Right lobe of liver (tissue), 6 donors: ENCODE measurements around the gene FLRT2. TPM values are rescaled to one million over a fixed set of nuclear protein-coding genes. Genes with fewer than 3 reads are reported as not detected.

Source experiments
- ATAC-seq, 4 donors: fragments of 200-7000 bp; cut with Tn5 transposase; one replicate each; pipeline ENCODE4 v1.9.1; 2020; ENCODE audit warnings: mild to moderate bottlenecking in 4 of 4, moderate library complexity in 4 of 4
- DNase-seq, 3 donors: peaks; one replicate each; pipeline ENCODE4 v3.0.0-alpha.2; 2020
- H3K27ac ChIP-seq, 3 donors: fragments of 200-600 bp; one replicate each; pipeline ENCODE4 v1.8.0; 2022
- H3K27me3 ChIP-seq, 2 donors: fragments of 200-600 bp; one replicate each; pipeline ENCODE4 v1.8.0; 2022
- H3K36me3 ChIP-seq, 4 donors: fragments of 200-600 bp; sonication (generic) in 1 of 4; one replicate each; pipeline versions ENCODE4 v1.5.1 to v1.8.0; 2017 to 2022; ENCODE audit warnings: control low read depth in 1 of 4
- H3K4me1 ChIP-seq, 4 donors: fragments of 200-600 bp; sonication (generic) in 1 of 4; one replicate each; pipeline versions ENCODE4 v1.5.1 to v1.8.0; 2017 to 2022; ENCODE audit warnings: control low read depth in 1 of 4
- H3K4me3 ChIP-seq, 3 donors: fragments of 200-600 bp; one replicate each; pipeline ENCODE4 v1.8.0; 2022
- H3K9me3 ChIP-seq, 4 donors: fragments of 200-600 bp; sonication (generic) in 1 of 4; one replicate each; pipeline versions ENCODE4 v1.5.1 to v1.8.0; 2017 to 2022; ENCODE audit warnings: control low read depth in 1 of 4
- POLR2A ChIP-seq: fragments of 450-650 bp; IDR thresholded peaks from one replicate; pipeline ENCODE4 v1.6.1; 2017; ENCODE audit warnings: antibody characterized with exemption, mild to moderate bottlenecking
- WGBS: methylation state at CpG from one replicate; pipeline ENCODE4 v1.1.6; 2018; ENCODE audit warnings: low coverage, low lambda C conversion rate; ENCODE audit not compliant: insufficient coverage; ENCODE audit errors: missing lambda C conversion rate; 5-methylcytosine and 5-hydroxymethylcytosine counted together
- intact Hi-C, 2 donors: fragments of 100-400 bp; cut with DNase I; formaldehyde crosslinking; loops; one replicate each; pipeline versions ENCODE4 v1.11.2 to v1.14.1; 2022
- total RNA-seq, 6 experiments: library from RNA; depleted of rRNA in 2 of 6; stranded (reverse); fragments of >200 nt in 2 of 6; fragmentation: NEBNext Ultra II Directional in 3 of 6; extraction: Animal tissue kit (Norgen Biotek cat#: 25700) in 3 of 6; gene quantifications; one replicate each; pipeline versions ENCODE4 v1.1.0 to v1.2.4, GENCODE V29; 2016 to 2023
- TF ChIP-seq, protein P1 (sequence below), 4 donors: fragments of 200-600 bp in 3 of 4; fragments of 450-650 bp in 1 of 4; IDR thresholded peaks; one replicate each; pipeline versions ENCODE4 v1.5.1 to v1.8.0; 2016 to 2022; ENCODE audit warnings: antibody characterized with exemption in 4 of 4, mild to moderate bottlenecking in 2 of 4
- donor health status: DM: no; HTN: yes; CAD: no.
- donor health status: DM: no; HTN: no; CAD: no.
- donor health status: DM: no; HTN: no; CAD: no.
- donor health status: DM: no; HTN: yes; CAD: no.
- donor health status: DM: no; HTN: yes; CAD: no.

FLRT2 gene
- total RNA-seq, 6 experiments from 2014 or later, result 0.12 to 4.1 (median 2.0) TPM

DNA sequence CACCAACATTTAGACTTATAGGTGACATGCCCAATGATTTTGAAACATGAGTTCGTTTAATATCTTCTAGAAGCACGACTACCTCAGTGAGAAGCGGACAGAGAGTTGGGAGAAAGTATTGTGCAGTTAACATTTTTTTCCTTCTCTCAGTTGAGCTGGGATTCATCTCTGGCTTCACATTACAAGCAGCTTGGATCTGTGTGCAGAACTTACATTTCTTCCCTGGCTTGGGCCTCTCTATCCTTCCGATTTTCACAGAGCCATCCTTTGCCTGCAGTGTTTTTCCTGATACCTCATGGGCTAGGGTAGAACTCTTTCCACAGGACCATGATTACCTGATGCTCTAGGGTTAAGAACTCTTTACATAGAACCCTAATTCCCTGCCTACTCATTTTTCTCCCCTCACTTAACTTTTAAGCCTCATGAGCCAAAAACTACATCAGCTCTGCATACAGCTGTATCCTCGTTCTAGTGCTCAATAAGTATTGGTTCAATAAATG lies 86.5 kb downstream of the FLRT2 start:
- ATAC-seq, result no peak
- DNase-seq, result no peak
- H3K27ac ChIP-seq, result no peak overlapping the region
- WGBS, result 73% methylated on average over 5 of the region's 5 CpGs
- no peak overlapping the region for H3K4me3 ChIP-seq
- H3K9me3 ChIP-seq, result no peaks in the 10 kb centered on the region
- TF ChIP-seq POLR2A, result no peak
- TF ChIP-seq, protein P1, sequence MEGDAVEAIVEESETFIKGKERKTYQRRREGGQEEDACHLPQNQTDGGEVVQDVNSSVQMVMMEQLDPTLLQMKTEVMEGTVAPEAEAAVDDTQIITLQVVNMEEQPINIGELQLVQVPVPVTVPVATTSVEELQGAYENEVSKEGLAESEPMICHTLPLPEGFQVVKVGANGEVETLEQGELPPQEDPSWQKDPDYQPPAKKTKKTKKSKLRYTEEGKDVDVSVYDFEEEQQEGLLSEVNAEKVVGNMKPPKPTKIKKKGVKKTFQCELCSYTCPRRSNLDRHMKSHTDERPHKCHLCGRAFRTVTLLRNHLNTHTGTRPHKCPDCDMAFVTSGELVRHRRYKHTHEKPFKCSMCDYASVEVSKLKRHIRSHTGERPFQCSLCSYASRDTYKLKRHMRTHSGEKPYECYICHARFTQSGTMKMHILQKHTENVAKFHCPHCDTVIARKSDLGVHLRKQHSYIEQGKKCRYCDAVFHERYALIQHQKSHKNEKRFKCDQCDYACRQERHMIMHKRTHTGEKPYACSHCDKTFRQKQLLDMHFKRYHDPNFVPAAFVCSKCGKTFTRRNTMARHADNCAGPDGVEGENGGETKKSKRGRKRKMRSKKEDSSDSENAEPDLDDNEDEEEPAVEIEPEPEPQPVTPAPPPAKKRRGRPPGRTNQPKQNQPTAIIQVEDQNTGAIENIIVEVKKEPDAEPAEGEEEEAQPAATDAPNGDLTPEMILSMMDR (IDR thresholded peaks at IDR 0.05), result no peak
- no peaks in the 10 kb centered on the region for H3K36me3 ChIP-seq
- H3K27me3 ChIP-seq, result no peaks in the 10 kb centered on the region
- no peaks in the 10 kb centered on the region for H3K4me1 ChIP-seq
- intact Hi-C loops, result no loop called here

DNA sequence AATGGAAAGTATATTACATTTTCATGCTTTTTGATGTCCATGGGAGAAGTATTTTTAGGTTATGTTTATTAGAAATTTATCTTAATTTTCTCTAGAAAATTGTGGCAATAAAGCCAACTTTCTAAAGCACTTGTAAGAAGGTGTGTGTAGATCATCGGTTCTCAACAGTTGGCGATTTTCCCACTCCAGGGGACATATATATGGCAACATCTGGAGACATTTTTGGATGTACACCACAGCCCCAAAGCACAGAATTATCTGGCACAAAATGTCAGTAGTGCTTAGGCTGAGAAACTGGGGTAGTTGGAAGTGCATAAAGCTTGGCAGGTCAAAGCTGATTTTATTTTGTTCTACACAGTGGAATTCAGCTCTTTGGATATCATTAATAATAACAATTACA lies 86.9 kb downstream of the FLRT2 start:
- no peaks in the 10 kb centered on the region for H3K27me3 ChIP-seq
- no peaks in the 10 kb centered on the region for H3K36me3 ChIP-seq
- TF ChIP-seq, protein P1 (IDR thresholded peaks at IDR 0.05), result no peak
- no peak for TF ChIP-seq POLR2A
- ATAC-seq (no peak), DNase-seq (no peak)
- H3K9me3 ChIP-seq, result no peaks in the 10 kb centered on the region
- no peaks in the 10 kb centered on the region for H3K4me1 ChIP-seq
- H3K4me3 ChIP-seq, result no peak overlapping the region
- WGBS, result 79% methylated on average over 2 of the region's 2 CpGs
- intact Hi-C loops, result no loop called here
- no peak overlapping the region for H3K27ac ChIP-seq

DNA sequence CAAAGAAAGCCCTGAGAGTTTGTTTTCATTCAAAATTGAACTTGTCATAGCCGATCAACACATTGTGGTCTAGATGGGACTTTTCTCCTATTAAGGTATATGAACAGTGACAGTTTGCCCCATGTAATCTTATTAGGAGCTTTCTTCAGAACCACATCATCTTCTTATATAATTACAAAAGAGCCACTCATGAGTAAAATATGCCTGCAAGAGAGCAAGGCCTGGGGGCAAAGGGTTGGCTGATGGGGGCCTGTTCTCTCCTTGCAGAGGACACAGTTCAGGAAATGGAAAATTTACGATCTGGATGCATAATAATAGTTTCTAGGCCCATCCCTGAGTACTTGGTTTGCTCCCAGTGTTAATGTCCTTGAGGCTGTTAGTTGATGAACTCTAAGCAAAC lies 87.8 kb downstream of the FLRT2 start:
- Histone ChIP-seq H3K27me3 (no peaks in the 10 kb centered on the region), H3K4me1 (no peaks in the 10 kb centered on the region), H3K36me3 (no peaks in the 10 kb centered on the region), H3K4me3 (no peak overlapping the region), H3K9me3 (no peaks in the 10 kb centered on the region), H3K27ac (no peak overlapping the region)
- TF ChIP-seq, protein P1 (IDR thresholded peaks at IDR 0.05), result no peak
- TF ChIP-seq POLR2A, result no peak
- intact Hi-C loops, result no loop called here
- ATAC-seq (no peak), DNase-seq (no peak)
- 66% methylated on average over 2 of the region's 2 CpGs for WGBS

DNA sequence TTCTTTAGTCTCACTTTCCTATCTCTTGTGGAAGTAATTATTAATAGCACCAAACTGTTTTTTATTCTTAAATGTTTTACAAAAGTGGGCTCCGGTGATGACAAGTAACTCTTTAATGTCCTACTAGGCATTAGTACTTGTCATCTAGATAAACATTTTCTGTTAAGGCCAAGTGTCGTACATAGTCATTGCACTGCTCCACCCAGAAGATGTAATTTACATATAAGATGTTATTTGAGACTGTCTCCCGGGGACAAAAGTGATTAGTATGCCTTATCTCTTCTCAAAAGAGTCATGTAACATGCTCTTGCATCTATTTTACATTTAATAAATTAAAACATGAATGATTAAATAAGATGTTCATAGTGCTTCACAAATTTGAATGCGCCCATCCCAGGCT lies 88.4 kb downstream of the FLRT2 start:
- Histone ChIP-seq H3K4me3 (no peak overlapping the region), H3K27me3 (no peaks in the 10 kb centered on the region), H3K4me1 (no peaks in the 10 kb centered on the region), H3K9me3 (no peaks in the 10 kb centered on the region), H3K36me3 (no peaks in the 10 kb centered on the region), H3K27ac (no peak overlapping the region)
- TF ChIP-seq, protein P1 (IDR thresholded peaks at IDR 0.05), result no peak
- TF ChIP-seq POLR2A, result no peak
- 72% methylated on average over 4 of the region's 4 CpGs for WGBS
- ATAC-seq (no peak), DNase-seq (no peak)
- intact Hi-C loops, result no loop called here

GRCh38 chr14:85618978-85619377 lies 89.0 kb downstream of the FLRT2 start:
- ATAC-seq (no peak), DNase-seq (no peak)
- TF ChIP-seq POLR2A, result no peak
- TF ChIP-seq, protein P1 (IDR thresholded peaks at IDR 0.05), result no peak
- H3K4me3 ChIP-seq, result no peak overlapping the region
- WGBS, result 59% methylated on average over 3 of the region's 3 CpGs
- no peaks in the 10 kb centered on the region for H3K36me3 ChIP-seq
- no peaks in the 10 kb centered on the region for H3K27me3 ChIP-seq
- H3K27ac ChIP-seq, result no peak overlapping the region
- H3K9me3 ChIP-seq, result no peaks in the 10 kb centered on the region
- intact Hi-C loops, result no loop called here
- H3K4me1 ChIP-seq, result no peaks in the 10 kb centered on the region
